Measurements from ENCODE around the gene RP2. TPM values are rescaled to one million over a fixed set of nuclear protein-coding genes. Genes with fewer than 3 reads are reported as not detected.

The RP2 gene
- 10 to 100 TPM; 17.9 to 27.3 TPM for total RNA-seq

GRCh38 chrX:46836701-46837557 lies at the start of gene RP2:
Gene RP2 (plus strand): TSS chrX:46837043. CDS start chrX:46837101, 58 bp downstream.

GRCh38 chrX:46912098-46912602 lies 75.3 kb downstream of the RP2 start, which contains the start of gene JADE3:
Gene JADE3 (plus strand): TSS chrX:46912421. CDS start chrX:46984895, 72,474 bp downstream.

Other genes with a start within 250 kb of the RP2 start
- gene SLC9A7, start 77.9 kb upstream of the RP2 start, total RNA-seq, result under 1 TPM; 0.34 to 1.00 TPM
- gene JADE3, start 75.4 kb downstream of the RP2 start, total RNA-seq, result 1 to 10 TPM; 3.8 to 4.7 TPM
- under 1 TPM in 1 of 2 donors, not detected in 1; under 0.01 TPM for gene RGN, start 241.4 kb downstream of the RP2 start, total RNA-seq